ENCODE results near the gene FAM236C. TPM values are rescaled to one million over a fixed set of nuclear protein-coding genes. Genes with fewer than 3 reads are reported as not detected.
"Not testable (repeated sequence)": the region's sequence is repeated elsewhere in the genome, so short reads cannot be mapped to it uniquely, and the experiment has no call there.

The FAM236C gene
- not detected in 2 replicates for total RNA-seq (2014; rRNA removed; shearing (Covaris generic))

DNA sequence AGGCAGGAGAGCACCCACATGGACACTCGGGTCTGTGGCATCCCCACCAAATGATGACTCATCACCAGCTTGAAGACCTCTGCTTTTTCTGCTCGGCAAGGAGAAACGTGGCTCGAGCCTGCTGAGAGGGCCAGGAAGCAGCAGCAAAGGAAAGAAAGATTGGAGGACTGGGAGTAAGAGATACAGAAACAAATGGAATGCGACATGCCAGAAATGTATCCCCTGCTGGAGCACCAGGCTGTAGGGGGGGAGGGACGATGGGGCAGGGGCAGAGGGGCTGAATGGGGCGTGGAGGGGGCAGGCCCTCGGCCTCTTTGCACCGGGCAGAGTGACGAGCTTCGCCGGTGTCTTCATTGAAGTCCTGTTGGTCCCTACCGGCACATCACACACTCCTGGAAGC lies at the start of gene FAM236C:
Gene FAM236C, plus strand, starts transcription at position 301 of the 400 bp plus-strand sequence. CDS start 100 bp downstream, outside the sequence.
- H3K4me1 ChIP-seq (replicated peaks); H3K9me3 ChIP-seq (replicated peaks); H3K27ac ChIP-seq; DNase-seq (ENCODE audit: low read depth in 1 of 2, low spot score in 2 of 2); H3K4me3 ChIP-seq; H3K36me3 ChIP-seq; H3K27me3 ChIP-seq (replicated peaks): not testable (repeated sequence)

DNA sequence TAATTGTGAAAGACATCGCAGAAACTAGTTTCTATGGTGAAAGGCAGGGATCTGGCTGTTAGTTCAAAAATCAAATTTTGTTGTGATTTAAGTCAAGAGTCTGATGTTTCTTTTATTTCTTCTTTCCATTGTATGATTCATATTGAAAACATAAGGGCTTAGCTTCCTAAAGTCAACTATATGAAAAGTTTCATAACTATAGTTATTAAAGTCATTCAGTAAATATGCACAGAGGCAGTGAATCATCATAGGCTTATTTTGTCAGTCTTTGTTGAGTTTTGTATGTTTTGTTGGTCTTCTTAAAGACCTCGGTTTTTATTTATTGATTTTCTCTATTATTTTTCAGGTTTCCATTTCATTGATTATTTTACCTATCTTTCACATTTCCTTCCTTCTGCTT lies 29.5 kb upstream of the FAM236C start:
- not testable (repeated sequence) for H3K4me3 ChIP-seq; DNase-seq (ENCODE audit: low read depth in 1 of 2, low spot score in 2 of 2); H3K4me1 ChIP-seq (replicated peaks); H3K36me3 ChIP-seq; H3K27ac ChIP-seq; H3K27me3 ChIP-seq (replicated peaks); H3K9me3 ChIP-seq (replicated peaks)

GRCh38 chrX:72889740-72890139 lies 22.7 kb upstream of the FAM236C start:
- not testable (repeated sequence) for H3K9me3 ChIP-seq (replicated peaks); DNase-seq (ENCODE audit: low read depth in 1 of 2, low spot score in 2 of 2); H3K4me3 ChIP-seq; H3K27me3 ChIP-seq (replicated peaks); H3K4me1 ChIP-seq (replicated peaks); H3K27ac ChIP-seq; H3K36me3 ChIP-seq

GRCh38 chrX:72916096-72916495 lies 3.7 kb downstream of the FAM236C start:
- not testable (repeated sequence) for H3K9me3 ChIP-seq (replicated peaks); H3K27ac ChIP-seq; H3K36me3 ChIP-seq; H3K4me1 ChIP-seq (replicated peaks); DNase-seq (ENCODE audit: low read depth in 1 of 2, low spot score in 2 of 2); H3K27me3 ChIP-seq (replicated peaks); H3K4me3 ChIP-seq

GRCh38 chrX:72932283-72932682 lies 19.9 kb downstream of the FAM236C start:
- not testable (repeated sequence) for DNase-seq (ENCODE audit: low read depth in 1 of 2, low spot score in 2 of 2)

DNA sequence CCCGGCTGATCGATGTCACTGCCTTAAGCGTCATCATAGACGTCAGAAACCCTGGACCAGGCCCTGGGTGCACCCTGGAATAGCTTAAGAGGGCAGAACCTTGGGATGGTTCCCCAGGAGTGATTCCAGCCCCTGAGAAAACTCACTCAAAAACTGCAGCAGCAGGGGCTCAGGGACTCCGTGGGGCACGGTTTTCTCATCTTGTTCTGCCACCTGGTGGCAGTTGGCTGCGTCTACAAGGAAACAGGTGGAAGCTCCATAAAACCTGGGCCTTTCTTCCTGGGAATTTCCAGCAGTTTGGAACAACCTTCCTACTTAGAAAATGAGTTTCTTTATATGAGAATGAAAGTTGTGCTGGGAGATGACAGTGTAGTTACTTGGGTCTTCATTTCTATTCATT lies 24.0 kb downstream of the FAM236C start:
- not testable (repeated sequence) for H3K4me3 ChIP-seq; DNase-seq (ENCODE audit: low read depth in 1 of 2, low spot score in 2 of 2); H3K36me3 ChIP-seq; H3K4me1 ChIP-seq (replicated peaks); H3K9me3 ChIP-seq (replicated peaks); H3K27ac ChIP-seq; H3K27me3 ChIP-seq (replicated peaks)

More at GRCh38 chrX:72932283-72932682, 19.9 kb downstream of the FAM236C start:
- not testable (repeated sequence) for H3K36me3 ChIP-seq; H3K4me1 ChIP-seq (replicated peaks); H3K9me3 ChIP-seq (replicated peaks); H3K27ac ChIP-seq; H3K4me3 ChIP-seq; H3K27me3 ChIP-seq (replicated peaks)

- not testable (repeated sequence) for H3K4me1 ChIP-seq (replicated peaks); H3K4me3 ChIP-seq; DNase-seq (ENCODE audit: low read depth in 1 of 2, low spot score in 2 of 2); H3K36me3 ChIP-seq; H3K9me3 ChIP-seq (replicated peaks); H3K27ac ChIP-seq; H3K27me3 ChIP-seq (replicated peaks)
Measured at GRCh38 chrX:72936882-72937455, 24.6 kb downstream of the FAM236C start.

DNA sequence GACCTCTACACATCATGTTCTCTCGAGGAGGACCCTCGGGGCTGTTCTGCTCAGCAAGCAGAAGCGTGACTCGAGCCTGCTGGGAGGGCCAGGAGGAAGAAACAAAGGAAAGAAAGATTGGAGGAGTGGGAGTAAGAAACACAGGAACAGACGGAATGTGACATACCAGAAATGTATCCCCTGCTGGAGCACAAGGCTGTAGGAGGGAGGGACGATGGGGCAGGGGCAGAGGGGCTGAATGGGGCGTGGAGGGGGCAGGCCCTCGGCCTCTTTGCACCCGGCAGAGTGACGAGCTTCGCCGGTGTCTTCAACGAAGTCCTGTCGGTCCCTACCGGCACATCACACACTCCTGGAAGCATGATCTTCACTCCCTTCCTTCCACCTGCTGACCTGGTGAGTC lies 25.5 kb downstream of the FAM236C start, which contains the start of gene FAM236A:
Gene FAM236A, plus strand, starts transcription at position 301 of the 400 bp plus-strand sequence. Its CDS starts 57 bp downstream, at position 358.
- H3K9me3 ChIP-seq (replicated peaks); H3K27ac ChIP-seq; H3K27me3 ChIP-seq (replicated peaks); H3K36me3 ChIP-seq; H3K4me1 ChIP-seq (replicated peaks); H3K4me3 ChIP-seq; DNase-seq (ENCODE audit: low read depth in 1 of 2, low spot score in 2 of 2): not testable (repeated sequence)

GRCh38 chrX:72942272-72942671 lies 29.9 kb downstream of the FAM236C start:
- H3K36me3 ChIP-seq; DNase-seq (ENCODE audit: low read depth in 1 of 2, low spot score in 2 of 2): not testable (repeated sequence)

GRCh38 chrX:72943035-72943818 lies 30.8 kb downstream of the FAM236C start:
- H3K36me3 ChIP-seq; H3K27me3 ChIP-seq (replicated peaks); H3K27ac ChIP-seq: not testable (repeated sequence)

More at GRCh38 chrX:72942272-72942671, 29.9 kb downstream of the FAM236C start:
- H3K27me3 ChIP-seq (replicated peaks); H3K9me3 ChIP-seq (replicated peaks); H3K27ac ChIP-seq; H3K4me3 ChIP-seq; H3K4me1 ChIP-seq (replicated peaks): not testable (repeated sequence)

DNA sequence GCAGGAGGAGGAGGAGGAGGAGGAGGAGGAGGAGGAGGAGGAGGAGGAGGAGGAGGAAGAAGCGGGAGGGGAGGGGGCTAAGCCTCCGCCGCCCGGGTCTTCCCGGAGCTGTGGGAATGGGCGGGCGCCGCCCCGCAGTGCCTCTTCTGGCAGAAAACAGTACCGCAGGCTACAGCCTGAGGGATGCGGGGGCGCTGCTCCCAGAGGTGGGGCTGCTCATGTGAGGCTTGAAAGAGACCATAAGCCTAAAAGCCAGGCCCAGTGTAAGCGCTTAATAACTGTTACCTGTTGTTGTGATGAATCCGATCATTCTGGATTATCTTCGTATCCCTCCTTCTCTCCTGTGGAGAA lies 31.4 kb downstream of the FAM236C start, which contains the start of gene DMRTC1:
Gene DMRTC1, minus strand, starts transcription at position 19 of the 351 bp plus-strand sequence. CDS start 68,143 bp downstream, outside the sequence.
- not testable (repeated sequence) for H3K27me3 ChIP-seq (replicated peaks); DNase-seq (ENCODE audit: low read depth in 1 of 2, low spot score in 2 of 2); H3K9me3 ChIP-seq (replicated peaks); H3K4me1 ChIP-seq (replicated peaks); H3K36me3 ChIP-seq; H3K4me3 ChIP-seq; H3K27ac ChIP-seq

More at GRCh38 chrX:72943035-72943818, 30.8 kb downstream of the FAM236C start:
- not testable (repeated sequence) for H3K4me1 ChIP-seq (replicated peaks); H3K9me3 ChIP-seq (replicated peaks); DNase-seq (ENCODE audit: low read depth in 1 of 2, low spot score in 2 of 2); H3K4me3 ChIP-seq

DNA sequence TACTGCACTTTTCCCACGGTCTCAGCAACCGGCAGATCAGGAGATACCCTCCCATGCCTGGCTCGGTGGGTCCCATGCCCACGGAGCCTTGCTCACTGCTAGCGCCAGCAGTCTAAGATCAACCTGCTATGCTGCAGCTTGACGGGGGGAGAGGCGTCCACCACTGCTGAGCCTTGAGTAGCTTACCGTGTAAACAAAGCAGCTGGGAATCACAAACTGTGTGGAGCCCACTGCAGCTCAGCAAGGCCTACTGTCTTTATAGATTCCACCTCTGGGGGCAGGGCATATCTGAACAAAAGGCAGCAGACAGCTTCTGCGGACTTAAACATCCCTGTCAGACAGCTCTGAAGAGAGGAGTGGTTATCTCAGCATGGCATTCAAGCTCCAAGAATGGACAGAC lies 47.6 kb downstream of the FAM236C start:
- not testable (repeated sequence) for H3K36me3 ChIP-seq; H3K27ac ChIP-seq; H3K27me3 ChIP-seq (replicated peaks); H3K4me3 ChIP-seq; DNase-seq (ENCODE audit: low read depth in 1 of 2, low spot score in 2 of 2); H3K4me1 ChIP-seq (replicated peaks); H3K9me3 ChIP-seq (replicated peaks)
